ENCODE results near the gene GCC2.

GCC2 gene

GRCh38 chr2:108531674-108532055, 82.7 kb downstream of the GCC2 start:
- TF ChIP-seq CTCF (IDR thresholded peaks at IDR 0.05; ENCODE audit: extremely low read depth, insufficient read depth, missing control alignments) = no peak
- no peak for DNase-seq (ENCODE audit: low spot score)
- in situ Hi-C loops (cut with MboI; ENCODE audit: low pct_unique_long_range_greater_than_20kb, low sequenced_read_pairs, unreplicated experiment) = no loop called here

- peak; percentile 1 for TF ChIP-seq CTCF (IDR thresholded peaks at IDR 0.05; ENCODE audit: extremely low read depth, insufficient read depth, missing control alignments)
- in situ Hi-C loops (cut with MboI; ENCODE audit: low pct_unique_long_range_greater_than_20kb, low sequenced_read_pairs, unreplicated experiment) = no loop called here
- DNase-seq (ENCODE audit: low spot score) = peak; percentile 97
These were observed 85.0 kb downstream of the GCC2 start, which contains the start of gene LIMS1 for GRCh38 chr2:108533832-108534583. Gene LIMS1, plus strand, starts transcription at chr2:108534470. Its CDS starts 93 bp downstream, at chr2:108534563.

GRCh38 chr2:108534584-108535356, 85.8 kb downstream of the GCC2 start:
- in situ Hi-C loops (cut with MboI; ENCODE audit: low pct_unique_long_range_greater_than_20kb, low sequenced_read_pairs, unreplicated experiment) = no loop called here
- no peak for TF ChIP-seq CTCF (IDR thresholded peaks at IDR 0.05; ENCODE audit: extremely low read depth, insufficient read depth, missing control alignments)
- no peak for DNase-seq (ENCODE audit: low spot score)

- in situ Hi-C loops (cut with MboI; ENCODE audit: low pct_unique_long_range_greater_than_20kb, low sequenced_read_pairs, unreplicated experiment) = no loop called here
- TF ChIP-seq CTCF (IDR thresholded peaks at IDR 0.05; ENCODE audit: extremely low read depth, insufficient read depth, missing control alignments) = no peak
- no peak for DNase-seq (ENCODE audit: low spot score)
These were observed 86.3 kb downstream of the GCC2 start for GRCh38 chr2:108535357-108535631.

GRCh38 chr2:108536133-108536780, 87.3 kb downstream of the GCC2 start:
- TF ChIP-seq CTCF (IDR thresholded peaks at IDR 0.05; ENCODE audit: extremely low read depth, insufficient read depth, missing control alignments) = no peak
- no peak for DNase-seq (ENCODE audit: low spot score)
- in situ Hi-C loops (cut with MboI; ENCODE audit: low pct_unique_long_range_greater_than_20kb, low sequenced_read_pairs, unreplicated experiment) = no loop called here

GRCh38 chr2:108536911-108537310, 87.9 kb downstream of the GCC2 start:
- no peak for DNase-seq (ENCODE audit: low spot score)
- in situ Hi-C loops (cut with MboI; ENCODE audit: low pct_unique_long_range_greater_than_20kb, low sequenced_read_pairs, unreplicated experiment) = no loop called here
- no peak for TF ChIP-seq CTCF (IDR thresholded peaks at IDR 0.05; ENCODE audit: extremely low read depth, insufficient read depth, missing control alignments)
